DND-41 (cell line): ENCODE measurements around the gene ERC2.

Source experiments
- ATAC-seq: fragments of 200-7000 bp; cut with Tn5 transposase; 3 replicates; pipeline ENCODE4 v1.9.1; 2021; ENCODE audit warnings: low read depth; ENCODE audit not compliant: insufficient read depth
- DNase-seq: peaks from one replicate; pipeline ENCODE4 v3.0.0-alpha.2; 2020
- H2AFZ ChIP-seq: 2 replicates; pipeline ENCODE4 v1.6.0; 2012; ENCODE audit warnings: low read depth, low read length
- H3K27ac ChIP-seq: 2 replicates; pipeline ENCODE4 v1.5.1; 2012; ENCODE audit warnings: low read length, inconsistent platforms
- H3K27me3 ChIP-seq: fragments of 200-600 bp; sonication (generic); 2 replicates; pipeline ENCODE4 v1.6.0; 2012; ENCODE audit warnings: low read length, mild to moderate bottlenecking, inconsistent platforms; ENCODE audit not compliant: insufficient read depth, poor library complexity
- H3K36me3 ChIP-seq: 2 replicates; pipeline ENCODE4 v1.5.1; 2012; ENCODE audit warnings: low read length, inconsistent platforms; ENCODE audit not compliant: insufficient read depth
- H3K4me1 ChIP-seq: 2 replicates; pipeline ENCODE4 v1.5.1; 2012; ENCODE audit warnings: mild to moderate bottlenecking, low read length; ENCODE audit not compliant: insufficient read depth
- H3K4me2 ChIP-seq: 2 replicates; pipeline ENCODE4 v1.6.0; 2012; ENCODE audit warnings: mild to moderate bottlenecking, moderate library complexity, low read length, inconsistent platforms; ENCODE audit not compliant: insufficient read depth
- H3K4me3 ChIP-seq, 2 experiments: fragments of 200-600 bp in 1 of 2; shearing (Covaris generic) in 1 of 2; 2 replicates each; pipeline ENCODE4 v1.5.1; 2012 to 2016; ENCODE audit warnings: inconsistent platforms in 2 of 2, low read length in 2 of 2, mild to moderate bottlenecking in 2 of 2, low read depth in 1 of 2, moderate library complexity in 1 of 2
- H3K79me2 ChIP-seq: 2 replicates; pipeline ENCODE4 v1.6.0; 2012; ENCODE audit warnings: low read length, inconsistent platforms; ENCODE audit not compliant: insufficient read depth
- H3K9ac ChIP-seq: 2 replicates; pipeline ENCODE4 v1.6.0; 2012; ENCODE audit warnings: low read depth, mild to moderate bottlenecking, inconsistent platforms, low read length, moderate library complexity
- H3K9me3 ChIP-seq: 2 replicates; pipeline ENCODE4 v1.5.1; 2012; ENCODE audit warnings: low read length, moderate library complexity, mild to moderate bottlenecking, inconsistent platforms; ENCODE audit not compliant: insufficient read depth, severe bottlenecking
- H4K20me1 ChIP-seq: 2 replicates; pipeline ENCODE4 v1.6.0; 2012; ENCODE audit warnings: low read length; ENCODE audit not compliant: insufficient read depth
- CTCF ChIP-seq: IDR thresholded peaks from 2 replicates; pipeline ENCODE4 v1.5.1; 2012; ENCODE audit warnings: borderline replicate concordance, low read length, moderate library complexity, mild to moderate bottlenecking; ENCODE audit not compliant: poor library complexity, severe bottlenecking; ENCODE audit errors: extremely low read depth
- EZH2 ChIP-seq: IDR thresholded peaks from 3 replicates; pipeline ENCODE4 v1.6.1; 2012; ENCODE audit warnings: borderline replicate concordance, low read depth, mild to moderate bottlenecking, moderate library complexity, low read length, inconsistent platforms; ENCODE audit not compliant: severe bottlenecking

ERC2 gene

GRCh38 chr3:55716044-55716443 is 752.2 kb downstream of the ERC2 start:
- DNase-seq (no peak), ATAC-seq (no peak)
- H3K27me3 ChIP-seq, result peaks cover 4% of the 10 kb centered on the region
- no peaks in the 10 kb centered on the region for H3K79me2 ChIP-seq
- no peaks in the 10 kb centered on the region for H3K36me3 ChIP-seq
- H3K4me2 ChIP-seq, result no peak overlapping the region
- H2AFZ ChIP-seq, result no peak overlapping the region
- no peak overlapping the region for H3K4me3 ChIP-seq
- H3K9me3 ChIP-seq, result no peaks in the 10 kb centered on the region
- H3K4me1 ChIP-seq, result no peaks in the 10 kb centered on the region
- TF ChIP-seq EZH2, result no peak
- no peak overlapping the region for H3K27ac ChIP-seq
- H3K9ac ChIP-seq, result no peak overlapping the region
- H4K20me1 ChIP-seq, result no peaks in the 10 kb centered on the region

- Histone ChIP-seq H3K9me3 (no peaks in the 10 kb centered on the region), H3K27me3 (peaks cover 4% of the 10 kb centered on the region), H3K4me1 (no peaks in the 10 kb centered on the region), H4K20me1 (no peaks in the 10 kb centered on the region), H3K4me3 (no peak overlapping the region), H3K4me2 (no peak overlapping the region), H3K27ac (no peak overlapping the region), H2AFZ (no peak overlapping the region), H3K79me2 (no peaks in the 10 kb centered on the region), H3K36me3 (no peaks in the 10 kb centered on the region), H3K9ac (no peak overlapping the region)
- DNase-seq (no peak), ATAC-seq (no peak)
- no peak for TF ChIP-seq EZH2
- no peak for TF ChIP-seq CTCF
Observed at GRCh38 chr3:55714057-55714456, 754.2 kb downstream of the ERC2 start.

- TF ChIP-seq CTCF (no peak), EZH2 (no peak)
- no peak overlapping the region for H3K4me3 ChIP-seq
- no peak overlapping the region for H3K27ac ChIP-seq
- DNase-seq (no peak), ATAC-seq (no peak)
- no peak overlapping the region for H3K9ac ChIP-seq
- H3K4me2 ChIP-seq, result no peak overlapping the region
- H4K20me1 ChIP-seq, result no peaks in the 10 kb centered on the region
- no peak overlapping the region for H2AFZ ChIP-seq
- no peaks in the 10 kb centered on the region for H3K79me2 ChIP-seq
- no peaks in the 10 kb centered on the region for H3K9me3 ChIP-seq
- H3K36me3 ChIP-seq, result no peaks in the 10 kb centered on the region
- H3K27me3 ChIP-seq, result peaks cover 4% of the 10 kb centered on the region
- no peaks in the 10 kb centered on the region for H3K4me1 ChIP-seq
Observed at GRCh38 chr3:55711646-55712045, 756.6 kb downstream of the ERC2 start.

- Histone ChIP-seq H3K4me2 (no peak overlapping the region), H3K36me3 (no peaks in the 10 kb centered on the region), H3K9me3 (no peaks in the 10 kb centered on the region), H3K4me1 (no peaks in the 10 kb centered on the region), H3K9ac (no peak overlapping the region), H3K79me2 (no peaks in the 10 kb centered on the region), H2AFZ (no peak overlapping the region), H4K20me1 (no peaks in the 10 kb centered on the region), H3K27ac (no peak overlapping the region), H3K27me3 (peaks cover 4% of the 10 kb centered on the region), H3K4me3 (no peak overlapping the region)
- no peak for DNase-seq
- TF ChIP-seq EZH2 (no peak), CTCF (no peak)
- no peak for ATAC-seq
Observed at GRCh38 chr3:55709411-55710012, 758.8 kb downstream of the ERC2 start.
